HG03280 (cell line): ENCODE measurements around the gene EML6.
A peak's percentile ranks its signal among the peaks of the same experiment; 100 is the strongest.

Source experiments
- ATAC-seq: cut with Tn5 transposase; IDR thresholded peaks from one replicate; pipeline ENCODE4 v1.9.1; 2021; ENCODE audit warnings: mild to moderate bottlenecking, moderate library complexity; ENCODE audit not compliant: unreplicated experiment

EML6 gene

DNA sequence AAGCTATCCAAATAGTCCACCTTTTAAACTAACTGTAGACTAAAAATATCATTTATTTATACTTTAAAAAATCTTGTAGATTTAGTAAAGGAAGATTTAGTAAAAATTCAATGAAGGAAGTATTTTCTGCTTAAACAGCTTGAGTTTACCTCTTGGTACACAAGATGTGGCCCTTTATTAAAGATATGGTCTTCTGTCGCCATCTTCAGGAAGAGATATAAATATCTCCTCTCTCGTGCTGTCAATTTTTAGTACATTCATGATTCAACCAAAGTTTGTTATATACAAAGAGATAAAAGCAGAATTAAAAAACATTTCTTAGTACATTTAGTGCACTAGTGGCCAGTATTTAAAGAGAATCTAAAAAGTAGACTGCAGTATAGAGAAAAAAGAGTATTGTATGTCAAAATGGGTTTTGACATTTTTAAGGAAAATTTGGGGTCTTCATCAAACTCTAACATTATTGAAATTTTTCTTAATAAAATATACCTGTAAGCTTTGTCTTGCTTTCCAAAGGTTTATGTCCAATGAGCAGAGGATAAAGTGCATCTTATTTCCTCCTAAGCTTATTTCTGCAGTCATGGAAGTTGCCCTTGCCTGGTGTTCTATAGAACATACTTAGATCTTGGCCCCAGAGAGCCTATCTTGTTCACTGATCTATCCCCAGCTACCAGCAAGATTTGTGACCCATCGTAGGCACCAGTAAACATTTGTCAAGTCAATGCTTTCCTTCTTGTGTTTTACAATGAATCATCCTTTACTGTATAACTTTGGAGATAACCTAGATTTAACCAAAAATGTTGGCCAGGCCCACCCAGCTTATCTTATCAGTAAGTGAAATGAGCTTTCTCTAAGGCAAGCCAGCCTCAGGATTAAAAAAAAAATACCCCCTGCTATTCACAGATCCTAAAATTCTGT, 18.5 kb upstream of the EML6 start:
- peak; percentile 67 for ATAC-seq

DNA sequence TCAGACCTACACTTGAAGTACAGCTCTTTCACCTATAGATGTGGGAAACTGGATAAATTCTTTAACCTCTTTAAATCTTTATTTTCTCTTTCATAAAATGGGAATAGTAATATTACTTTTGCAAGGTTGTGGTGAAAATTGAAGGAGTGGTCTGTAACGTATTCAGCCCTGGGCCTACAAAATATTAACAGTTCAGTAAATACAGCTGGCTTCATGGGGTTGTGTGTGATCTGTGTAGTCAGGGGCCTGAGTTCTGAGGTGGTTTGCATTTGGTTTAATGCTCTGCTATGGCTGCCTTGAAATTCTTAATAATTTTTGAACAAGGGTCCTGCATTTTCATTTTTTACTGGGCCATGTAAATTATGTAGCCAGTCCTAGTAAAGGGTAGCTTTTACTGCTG, 16.8 kb upstream of the EML6 start:
- ATAC-seq = no peak

DNA sequence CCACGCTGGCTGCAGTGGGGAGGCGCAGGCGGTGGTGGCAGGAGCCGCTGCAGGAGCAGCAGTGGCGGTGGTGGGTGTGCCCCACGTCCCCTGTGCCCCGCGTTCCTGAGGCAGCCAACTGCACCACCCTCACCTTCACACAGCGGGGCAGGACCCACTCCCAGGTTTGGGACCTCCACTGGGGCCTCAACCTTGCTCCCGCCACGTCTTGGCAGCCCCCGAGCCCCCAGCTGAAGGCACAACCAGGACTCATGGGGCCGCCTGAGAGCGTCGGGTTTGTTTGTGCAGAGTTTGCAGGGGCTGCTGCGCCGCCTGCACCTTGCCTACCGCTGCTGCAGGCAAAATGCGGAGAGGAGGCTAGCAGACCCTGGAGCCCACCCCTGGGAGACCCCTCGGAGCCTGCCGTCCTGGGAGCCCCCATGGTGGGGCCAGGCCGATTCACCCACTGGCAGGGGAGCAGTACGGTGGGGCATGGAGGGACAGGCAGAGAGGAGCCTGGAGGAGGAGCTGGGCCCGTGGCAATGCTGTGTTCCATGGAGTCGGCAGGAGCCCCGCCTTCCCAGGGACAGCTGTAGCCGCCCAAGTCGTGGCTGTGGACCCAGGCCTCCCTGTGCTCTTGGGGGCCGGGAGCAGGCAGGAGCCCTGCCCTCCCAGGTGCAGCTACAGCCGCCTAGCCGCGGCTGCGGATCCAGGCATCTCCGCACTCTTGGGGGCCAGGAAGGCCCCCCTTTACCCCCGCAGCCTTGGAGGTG, 14.7 kb upstream of the EML6 start:
- ATAC-seq = no peak

DNA sequence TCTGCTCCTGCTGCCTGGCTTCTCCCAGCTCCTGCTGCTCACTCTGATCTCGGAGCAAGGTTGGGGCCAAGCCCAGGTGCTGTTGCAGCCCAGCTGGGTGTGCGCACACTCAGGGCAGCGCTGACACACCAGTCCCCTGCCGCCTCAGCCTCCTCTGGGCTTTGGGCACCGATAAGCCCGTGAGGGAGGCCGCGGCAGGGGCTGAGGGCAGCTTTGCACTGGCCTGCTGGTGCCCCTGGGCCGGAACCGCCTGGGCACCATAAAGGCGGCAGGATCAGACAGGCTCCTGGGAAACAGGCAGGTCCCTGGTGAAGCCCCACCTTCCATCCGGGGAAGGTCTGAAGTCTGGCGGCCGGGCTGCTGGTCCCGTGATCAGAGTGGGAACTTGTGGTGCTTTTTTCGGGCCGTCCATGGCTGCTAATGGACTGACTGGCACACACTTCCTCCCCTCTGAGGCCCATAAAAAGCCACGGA, 14.1 kb upstream of the EML6 start:
- ATAC-seq = no peak

DNA sequence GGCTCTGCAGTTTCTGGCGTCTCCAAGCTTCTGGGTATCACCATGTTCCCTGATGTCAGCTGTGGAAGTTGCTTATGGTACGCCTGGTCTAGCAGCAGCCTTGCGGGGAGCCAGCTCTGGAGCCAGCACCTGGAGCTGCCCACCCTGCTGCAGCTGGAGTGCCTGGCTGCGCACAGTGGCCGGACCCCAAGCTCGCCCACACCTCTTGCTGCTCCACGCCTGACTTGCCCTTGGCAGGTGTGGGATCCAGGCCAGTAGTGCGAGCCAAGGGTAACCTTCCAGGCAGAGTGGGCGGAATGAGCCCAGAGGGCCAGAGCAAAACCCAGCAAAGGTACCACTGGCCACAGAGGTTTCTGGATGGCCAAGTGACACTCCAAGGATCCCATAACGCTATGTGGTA, 13.2 kb upstream of the EML6 start:
- ATAC-seq = no peak

DNA sequence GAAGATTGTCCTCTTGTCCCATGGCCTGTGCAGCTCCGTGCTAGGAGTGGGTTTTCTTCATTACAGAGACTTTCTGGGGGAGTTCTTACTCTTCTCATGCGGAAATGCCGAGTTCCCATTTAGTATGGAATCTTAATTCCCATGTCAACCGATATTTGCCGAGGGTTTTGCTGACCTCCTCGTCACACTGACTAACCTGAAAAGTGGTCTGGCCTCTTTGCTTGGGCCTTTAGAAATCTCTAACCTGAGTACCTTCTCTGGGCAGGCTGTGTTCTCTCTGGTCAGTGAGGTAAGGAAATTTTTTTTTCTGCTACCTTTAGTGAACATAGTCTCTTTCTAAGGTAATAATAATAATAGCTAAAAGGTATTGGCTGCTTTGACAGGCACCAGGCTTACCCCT, 10.9 kb upstream of the EML6 start:
- no peak for ATAC-seq

DNA sequence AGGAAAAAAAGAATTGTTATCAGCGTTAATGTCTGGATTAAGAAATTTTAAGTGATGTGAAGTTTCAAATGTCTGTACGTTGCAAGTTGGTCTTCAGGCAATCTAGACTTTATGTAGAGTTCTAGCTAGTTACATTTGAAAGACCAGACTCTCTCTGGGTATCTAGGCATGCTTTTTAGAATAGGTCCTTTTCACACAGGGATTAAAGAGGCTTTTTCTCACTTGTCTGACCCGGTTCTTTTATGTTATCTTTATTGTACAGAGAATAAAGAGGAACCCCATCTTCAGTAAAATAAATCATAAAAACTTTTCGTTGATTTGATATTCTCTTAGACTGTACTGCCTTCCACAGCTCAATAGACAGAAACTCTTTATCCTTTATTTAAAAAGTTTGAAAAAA, 8.5 kb upstream of the EML6 start:
- no peak for ATAC-seq

DNA sequence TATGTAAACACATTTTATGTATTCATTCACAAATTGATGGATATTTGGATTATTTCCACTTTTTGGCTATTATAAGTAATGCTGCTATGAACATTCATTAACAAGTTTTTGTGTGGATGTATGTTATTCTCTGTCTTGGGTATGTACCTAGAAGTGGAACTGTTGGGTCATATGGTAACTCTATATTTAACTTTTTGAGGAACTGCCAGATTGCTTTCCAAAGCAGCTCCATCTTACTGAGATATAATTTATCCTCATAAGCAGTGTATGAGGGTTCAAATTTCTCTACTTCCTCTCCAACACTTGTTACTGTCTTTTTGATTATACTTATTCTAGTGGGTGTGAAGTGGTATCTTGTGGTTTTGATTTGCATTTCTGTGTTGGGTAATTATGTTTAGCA, 7.1 kb upstream of the EML6 start:
- no peak for ATAC-seq

DNA sequence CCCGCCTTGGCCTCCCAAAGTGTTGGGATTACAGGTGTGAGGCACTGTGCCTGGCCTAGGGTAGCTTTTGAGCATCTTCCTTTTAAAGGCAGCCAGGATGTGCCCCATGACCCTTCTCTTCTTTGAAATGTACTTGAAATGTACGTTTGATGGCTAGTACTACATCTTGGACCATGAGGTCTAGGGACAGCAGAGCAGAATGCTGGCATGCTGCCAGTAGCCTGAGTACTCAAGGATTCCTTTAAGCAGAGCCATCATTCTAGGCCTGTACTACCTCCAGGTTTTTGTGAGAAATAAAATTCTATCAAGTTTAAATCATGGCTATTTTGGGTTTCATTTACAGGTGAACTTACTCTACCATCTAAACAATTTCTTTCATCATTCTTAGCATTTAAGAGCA, 2.9 kb upstream of the EML6 start:
- no peak for ATAC-seq

DNA sequence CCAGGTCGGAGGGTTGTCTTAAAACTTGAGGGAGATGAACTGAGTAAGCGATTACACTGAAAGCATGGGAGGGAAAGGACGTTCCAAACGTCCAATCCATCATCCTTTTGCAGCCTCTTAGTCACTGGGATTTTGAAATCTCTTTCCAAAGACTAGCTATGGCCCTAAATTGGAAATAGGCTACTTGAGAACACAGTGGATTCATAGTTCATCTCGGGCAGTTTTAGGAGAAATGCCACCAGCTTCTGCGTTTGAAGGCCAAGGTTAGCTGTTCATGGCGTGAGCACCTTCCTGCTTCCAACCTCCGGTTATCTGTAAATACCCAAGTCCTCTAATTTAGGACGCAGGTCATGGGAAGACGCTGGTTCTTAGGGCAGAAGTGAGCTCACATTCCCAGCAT, 821 bp upstream of the EML6 start:
- ATAC-seq = no peak

DNA sequence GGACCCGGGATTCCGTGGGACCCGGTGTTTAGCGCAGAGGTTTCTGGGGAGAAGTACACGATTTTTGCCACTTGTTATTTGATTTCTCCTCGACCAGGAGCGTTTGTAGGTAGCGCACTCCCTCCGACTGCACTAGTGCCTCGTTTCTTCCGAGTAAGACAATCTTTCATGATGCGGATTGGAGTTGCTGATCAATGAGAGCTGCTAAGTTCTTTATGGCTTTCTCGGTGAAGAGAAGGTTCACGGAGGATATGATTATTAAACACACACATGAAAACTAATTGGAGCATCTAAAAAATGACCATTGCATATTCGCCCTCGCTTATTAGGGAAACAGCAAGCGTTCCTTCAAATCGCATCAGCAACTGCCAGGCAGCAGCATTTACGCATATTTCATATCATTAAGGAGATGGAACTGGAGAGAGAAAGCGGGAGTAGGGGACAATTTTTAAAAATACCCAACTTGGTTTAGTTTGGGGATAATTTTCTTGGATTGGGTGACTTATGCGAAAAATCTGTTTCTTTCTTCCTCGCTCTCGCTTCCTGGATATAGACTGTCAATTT, 616 bp downstream of the EML6 start:
- no peak for ATAC-seq

DNA sequence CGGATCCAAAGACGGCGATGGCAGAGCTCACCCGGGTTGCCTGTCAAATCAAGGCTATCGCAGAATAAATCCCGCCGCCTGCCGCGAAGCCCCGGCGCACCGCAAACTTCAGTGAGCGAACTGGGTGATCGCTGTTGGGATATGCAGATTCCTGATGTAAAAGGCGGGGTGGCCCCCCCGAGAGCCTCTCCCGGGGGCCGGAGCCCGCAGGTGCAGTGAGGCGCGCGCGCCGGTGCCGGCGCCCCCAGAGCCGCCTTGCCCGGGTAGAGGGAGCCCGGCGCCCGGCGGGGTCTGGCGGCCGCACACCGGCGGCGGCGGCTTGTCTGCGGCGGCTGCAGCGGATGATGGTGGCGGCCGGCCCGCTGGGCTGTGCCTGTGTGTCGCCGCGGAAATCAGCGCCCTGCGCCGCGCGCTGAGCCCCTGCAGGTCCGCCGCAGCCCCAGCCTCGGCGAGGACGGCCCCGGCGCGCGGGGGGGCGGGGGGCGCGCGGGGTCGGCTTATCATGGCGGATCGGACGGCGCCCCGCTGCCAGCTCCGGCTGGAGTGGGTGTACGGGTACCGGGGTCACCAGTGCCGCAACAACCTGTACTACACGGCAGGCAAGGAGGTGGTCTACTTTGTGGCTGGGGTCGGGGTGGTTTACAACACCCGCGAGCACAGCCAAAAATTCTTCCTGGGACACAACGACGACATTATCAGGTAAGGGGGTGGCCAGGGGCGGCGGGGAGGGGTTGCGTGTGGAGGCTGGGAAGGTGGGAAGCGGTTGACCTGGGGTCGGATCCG, 1.3 kb downstream of the EML6 start:
- no peak for ATAC-seq

DNA sequence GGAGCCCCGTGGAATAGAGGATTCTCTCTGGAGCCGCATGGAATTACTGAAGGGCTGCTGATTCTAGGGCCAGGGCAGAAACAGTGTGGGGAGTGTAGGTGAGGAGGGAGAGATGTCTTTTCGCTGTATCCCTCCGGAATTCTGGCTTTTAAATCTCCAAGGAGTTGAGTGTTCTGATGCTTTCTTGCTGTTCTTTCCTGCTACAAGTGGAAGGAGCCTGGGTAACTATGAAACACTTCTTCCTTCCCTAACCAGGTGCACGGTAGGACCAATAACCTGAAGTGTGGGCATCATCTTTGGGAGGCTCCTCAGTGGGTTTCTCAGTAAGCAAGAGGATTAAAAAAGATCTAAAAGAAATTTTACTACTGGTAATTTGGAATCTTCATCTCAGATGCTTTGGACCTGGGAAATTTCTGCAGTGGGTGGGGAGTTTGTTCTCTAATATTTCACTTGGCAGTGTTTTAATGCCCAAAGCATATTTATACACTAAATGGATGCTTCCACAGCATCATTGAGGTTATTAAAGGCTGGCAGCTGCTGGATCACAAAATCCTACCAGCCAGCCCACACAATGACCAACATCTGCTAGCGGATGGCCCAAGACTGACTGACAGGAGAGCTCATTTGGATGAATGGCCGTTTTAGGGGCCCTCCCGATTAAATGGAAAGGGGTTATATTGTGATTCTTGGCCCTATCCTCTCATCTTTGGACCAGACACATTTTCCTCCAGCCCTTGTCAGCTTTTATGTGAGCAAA, 2.1 kb downstream of the EML6 start:
- ATAC-seq = no peak

DNA sequence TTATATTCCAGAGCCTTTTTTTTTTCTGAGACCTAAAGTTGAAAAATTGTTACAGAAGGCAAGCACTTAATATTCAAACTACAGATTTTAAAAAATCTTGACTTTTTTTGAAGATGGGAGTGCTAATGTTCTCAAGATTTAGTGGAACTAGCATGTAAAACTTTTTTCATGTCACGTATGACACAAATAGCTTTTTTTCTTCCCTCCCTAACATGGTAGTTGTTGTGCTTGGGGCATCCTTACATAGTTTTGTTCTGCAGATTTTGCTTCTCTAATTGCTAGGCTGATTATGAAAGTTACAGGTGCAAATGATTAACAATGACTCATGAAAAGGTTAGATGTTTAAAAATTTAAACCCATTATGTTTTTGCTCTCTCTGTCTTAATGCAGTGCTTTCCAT, 3.0 kb downstream of the EML6 start:
- no peak for ATAC-seq

DNA sequence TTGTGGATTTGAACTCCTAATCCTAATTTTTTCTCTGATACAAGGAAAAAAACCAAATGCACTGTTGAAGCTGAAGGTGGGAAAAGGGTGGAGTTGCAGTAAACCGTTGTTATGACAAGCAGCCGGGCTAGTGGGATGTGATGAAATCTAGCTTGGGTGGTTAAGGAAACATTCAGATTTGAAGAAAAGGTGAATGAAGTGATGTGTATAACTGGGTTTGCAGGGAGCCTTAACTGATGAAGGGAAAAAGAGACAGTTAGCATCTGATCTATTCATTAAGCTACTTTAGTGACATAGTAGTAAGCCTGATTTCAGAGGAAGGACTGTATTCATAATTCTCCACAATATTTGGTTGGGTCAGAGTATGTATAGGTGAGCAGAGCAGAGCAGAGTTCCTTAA, 3.5 kb downstream of the EML6 start:
- no peak for ATAC-seq

DNA sequence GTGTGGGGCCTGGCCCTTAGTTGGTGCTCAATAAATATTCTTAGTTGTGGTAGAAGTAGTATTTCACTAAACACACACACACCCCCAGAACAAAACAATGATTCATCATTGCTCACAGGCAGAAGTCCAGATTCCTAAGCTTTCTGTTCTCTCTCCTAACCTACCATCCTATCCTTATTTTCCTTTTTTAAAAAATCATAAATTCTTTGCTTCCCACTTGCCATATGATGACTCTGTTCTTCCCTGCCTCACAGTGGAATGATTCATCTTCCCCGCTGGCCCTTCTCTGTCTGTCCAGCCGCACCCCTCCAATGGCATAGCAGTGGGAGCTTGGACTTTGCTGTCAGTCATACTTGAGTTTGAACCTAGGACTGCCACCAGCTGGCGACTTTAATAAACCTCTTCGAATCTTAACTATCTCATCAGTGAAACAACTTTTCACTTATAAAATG, 5.2 kb downstream of the EML6 start:
- no peak for ATAC-seq

DNA sequence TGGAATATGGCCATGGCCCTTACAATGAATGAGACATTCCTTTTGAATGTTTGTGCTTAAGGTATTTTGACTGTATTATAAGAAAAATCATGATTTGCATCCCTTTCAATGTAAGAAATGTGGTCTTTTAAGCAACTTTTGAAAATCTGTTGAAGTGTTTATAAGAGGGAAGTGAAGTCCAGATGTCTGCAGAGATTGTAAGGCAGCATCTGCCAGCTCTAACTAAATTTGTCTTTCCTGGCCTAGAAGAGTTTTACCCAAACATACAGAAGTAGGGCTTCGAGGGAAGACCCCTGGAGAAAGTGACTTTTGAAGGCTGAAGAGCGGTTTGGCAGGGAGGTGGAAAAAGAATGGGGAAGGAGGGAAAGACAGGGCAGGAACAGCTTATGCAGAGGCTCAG, 12.2 kb downstream of the EML6 start:
- no peak for ATAC-seq

DNA sequence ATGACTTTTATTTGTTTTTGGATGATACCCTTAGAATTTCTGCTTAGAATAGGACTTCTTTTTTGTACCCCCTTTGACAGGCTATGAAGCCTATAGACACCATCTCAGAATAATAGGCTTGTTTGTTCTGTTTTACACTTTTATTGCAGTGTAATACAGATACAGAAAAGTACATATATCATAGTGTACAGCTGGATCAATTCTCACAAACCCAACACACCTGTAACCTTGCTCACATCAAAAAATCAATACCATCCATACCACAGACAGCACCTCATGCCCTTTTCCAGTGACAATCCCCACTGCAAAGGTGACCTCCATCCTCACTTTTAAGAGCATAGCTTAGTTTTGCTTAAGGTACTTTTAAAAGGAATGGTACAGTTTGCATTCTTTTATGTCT, 14.8 kb downstream of the EML6 start:
- ATAC-seq = no peak

DNA sequence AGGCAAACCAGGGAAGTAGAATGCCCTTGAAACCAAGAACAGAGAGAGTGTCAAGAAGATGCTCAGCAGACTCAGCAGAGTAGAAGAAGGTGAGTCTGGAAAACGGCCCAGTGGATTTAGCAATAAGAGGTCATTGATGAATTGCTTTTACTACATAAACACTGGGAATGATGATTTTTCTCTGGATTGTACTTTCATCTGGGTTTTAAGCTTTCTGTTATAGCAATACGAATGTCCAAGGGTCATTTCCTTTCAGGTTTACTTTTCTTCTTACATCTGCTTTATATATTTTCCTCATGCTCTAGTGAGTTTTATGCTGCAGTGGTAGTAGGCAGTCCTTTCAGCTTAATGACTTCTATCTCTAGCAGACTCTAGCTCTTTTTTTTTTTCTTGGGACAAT, 16.9 kb downstream of the EML6 start:
- no peak for ATAC-seq

DNA sequence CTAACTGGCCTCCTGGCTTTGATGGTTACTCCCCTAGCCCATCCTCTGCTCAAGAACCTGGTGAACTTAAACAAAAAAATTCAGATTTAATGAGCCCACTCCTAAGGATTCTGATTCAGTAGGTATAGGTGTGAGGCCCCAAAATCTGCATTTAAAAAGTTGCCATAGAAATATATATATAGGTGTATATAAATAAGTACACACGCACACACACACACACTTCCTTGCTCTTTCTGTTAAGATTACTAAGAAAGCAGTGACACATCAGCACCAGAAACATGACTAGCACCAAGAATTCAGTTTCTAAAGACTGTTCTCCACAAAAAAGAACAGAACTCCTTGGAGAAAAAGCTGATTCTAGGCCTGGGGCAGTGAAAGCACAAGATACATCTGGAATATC, 17.8 kb downstream of the EML6 start:
- ATAC-seq = no peak
